GM21447 (cell line): ENCODE measurements around the gene PCGF6.
"Not testable (repeated sequence)": the region's sequence is repeated elsewhere in the genome, so short reads cannot be mapped to it uniquely, and the experiment has no call there.

Source experiments
- ATAC-seq: cut with Tn5 transposase; IDR thresholded peaks from one replicate; pipeline ENCODE4 v1.9.1; 2021; ENCODE audit not compliant: unreplicated experiment

PCGF6 gene, protein sequence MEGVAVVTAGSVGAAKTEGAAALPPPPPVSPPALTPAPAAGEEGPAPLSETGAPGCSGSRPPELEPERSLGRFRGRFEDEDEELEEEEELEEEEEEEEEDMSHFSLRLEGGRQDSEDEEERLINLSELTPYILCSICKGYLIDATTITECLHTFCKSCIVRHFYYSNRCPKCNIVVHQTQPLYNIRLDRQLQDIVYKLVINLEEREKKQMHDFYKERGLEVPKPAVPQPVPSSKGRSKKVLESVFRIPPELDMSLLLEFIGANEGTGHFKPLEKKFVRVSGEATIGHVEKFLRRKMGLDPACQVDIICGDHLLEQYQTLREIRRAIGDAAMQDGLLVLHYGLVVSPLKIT

DNA sequence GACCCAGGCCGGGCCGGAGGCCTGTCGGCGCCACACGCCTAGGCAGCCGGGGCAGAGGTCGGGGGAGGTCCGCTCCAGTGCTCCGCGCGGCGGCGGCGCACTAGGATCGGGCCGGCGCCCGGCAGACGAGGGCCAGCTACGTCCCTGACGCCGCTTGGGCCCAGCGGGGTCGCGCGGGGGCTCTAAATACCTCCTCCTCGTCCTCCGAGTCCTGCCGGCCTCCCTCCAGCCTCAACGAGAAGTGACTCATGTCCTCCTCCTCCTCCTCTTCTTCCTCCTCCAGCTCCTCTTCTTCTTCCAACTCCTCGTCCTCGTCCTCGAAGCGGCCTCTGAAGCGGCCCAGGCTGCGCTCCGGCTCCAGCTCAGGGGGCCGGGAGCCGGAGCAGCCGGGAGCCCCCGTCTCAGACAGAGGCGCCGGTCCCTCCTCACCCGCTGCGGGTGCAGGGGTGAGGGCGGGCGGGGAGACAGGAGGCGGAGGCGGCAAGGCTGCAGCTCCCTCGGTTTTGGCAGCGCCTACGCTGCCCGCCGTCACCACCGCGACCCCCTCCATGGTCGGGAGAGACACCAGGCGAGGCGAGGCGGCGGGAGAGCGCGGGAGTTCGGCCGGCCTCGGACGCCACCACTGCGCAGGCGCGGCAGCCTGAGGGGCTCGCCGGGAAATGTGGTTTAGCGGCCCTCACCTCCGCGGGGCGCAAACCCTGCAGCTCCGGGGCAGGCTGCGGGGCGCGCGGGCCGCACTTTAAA, at the start of gene PCGF6:
Gene PCGF6, minus strand, starts transcription at position 624 of the 744 bp plus-strand sequence. Its CDS starts 74 bp downstream, at position 550.
- peak; percentile 82 for ATAC-seq

DNA sequence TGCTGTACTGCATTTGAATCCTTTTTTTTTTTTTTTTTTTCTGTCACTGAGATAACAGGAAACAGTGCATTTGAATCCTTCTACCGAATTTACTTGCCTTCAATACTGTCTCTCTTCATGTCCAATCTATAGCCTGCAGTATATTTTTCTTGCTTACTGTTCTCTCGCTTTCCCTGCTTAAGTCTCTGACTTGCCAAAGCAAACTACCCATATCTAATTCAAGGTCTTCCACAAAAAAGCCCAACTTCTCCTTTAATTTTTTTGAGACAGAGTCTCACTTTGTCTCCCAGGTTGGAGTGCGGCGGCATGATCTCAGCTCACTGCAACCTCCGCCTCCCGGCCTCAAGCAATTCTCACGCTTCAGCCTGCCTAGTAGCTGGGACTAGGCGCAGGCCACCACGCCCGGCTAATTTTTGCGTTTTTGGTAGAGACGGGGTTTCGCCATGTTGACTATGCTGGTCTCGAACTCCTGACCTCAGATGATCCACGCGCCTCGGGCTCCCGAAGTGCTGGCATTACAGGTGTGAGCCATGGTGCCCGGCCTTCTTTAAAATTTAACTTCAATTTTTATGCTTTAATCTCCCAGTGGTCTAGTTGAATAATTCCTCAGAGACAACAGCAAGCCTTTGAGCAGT, 46.4 kb upstream of the PCGF6 start:
- no peak for ATAC-seq

DNA sequence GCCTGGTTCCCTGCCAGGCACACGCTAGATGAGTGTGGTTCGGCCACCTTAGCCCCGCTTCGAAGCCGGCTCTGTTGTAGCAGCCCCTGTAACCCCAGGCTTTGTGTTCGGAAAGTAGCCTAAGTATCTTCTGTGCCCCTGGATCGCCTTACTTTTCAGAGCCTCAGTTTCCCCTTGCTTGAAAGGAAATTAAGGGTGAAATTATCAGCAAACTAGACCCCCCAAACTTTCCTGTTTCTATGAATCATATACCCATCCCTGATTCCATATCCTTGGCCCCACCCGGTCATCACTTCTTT, 45.8 kb upstream of the PCGF6 start:
- ATAC-seq, result no peak

GRCh38 chr10:103396067-103396788, 45.3 kb upstream of the PCGF6 start, which contains the start of the genes ATP5MK and PDCD11:
ATP5MK (minus strand) TSS chr10:103396475; CDS start chr10:103392457, 4,018 bp downstream.
PDCD11 (plus strand) TSS chr10:103396626; CDS start chr10:103398427, 1,801 bp downstream.
- peak; percentile 99 for ATAC-seq

DNA sequence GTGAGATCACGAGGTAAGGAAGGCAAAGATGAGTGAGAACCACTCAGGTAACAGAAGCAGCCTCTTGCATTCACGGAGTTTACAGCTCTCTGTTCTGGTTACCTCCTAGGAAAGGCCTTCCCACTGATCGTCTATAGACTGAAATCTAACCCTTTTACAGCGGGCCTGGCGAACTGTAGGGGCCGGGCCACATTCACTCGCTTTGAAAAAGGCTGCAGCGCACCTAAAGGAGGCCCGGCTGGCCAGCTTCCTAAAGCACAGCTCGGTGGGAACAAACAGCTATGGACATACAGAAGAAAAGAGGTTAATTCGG, 44.8 kb upstream of the PCGF6 start:
- no peak for ATAC-seq

- no peak for ATAC-seq
These were observed 43.2 kb upstream of the PCGF6 start for GRCh38 chr10:103394180-103394579.

GRCh38 chr10:103382769-103383168, 31.8 kb upstream of the PCGF6 start:
- ATAC-seq, result no peak

DNA sequence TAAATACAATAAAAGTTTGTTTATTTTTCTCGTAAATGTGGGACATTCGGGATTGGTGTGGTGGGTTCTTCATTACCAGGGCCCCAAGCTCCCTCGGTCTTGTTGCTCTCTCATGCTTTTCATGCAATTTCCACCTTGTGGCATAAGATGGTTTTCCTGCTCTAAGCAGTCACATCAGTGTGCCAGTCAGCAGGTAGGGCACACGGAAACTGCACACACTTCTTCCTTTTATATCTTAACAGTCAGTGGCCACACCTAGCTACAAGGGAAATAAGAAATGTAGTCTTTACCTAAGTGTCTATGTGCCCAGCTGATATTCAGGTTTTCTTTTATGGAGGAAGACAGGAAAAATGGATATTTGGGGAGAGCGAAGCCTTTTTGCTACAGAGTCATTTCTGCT, 23.3 kb upstream of the PCGF6 start:
- no peak for ATAC-seq

- no peak for ATAC-seq
These were observed 22.6 kb upstream of the PCGF6 start for GRCh38 chr10:103373544-103373943.

DNA sequence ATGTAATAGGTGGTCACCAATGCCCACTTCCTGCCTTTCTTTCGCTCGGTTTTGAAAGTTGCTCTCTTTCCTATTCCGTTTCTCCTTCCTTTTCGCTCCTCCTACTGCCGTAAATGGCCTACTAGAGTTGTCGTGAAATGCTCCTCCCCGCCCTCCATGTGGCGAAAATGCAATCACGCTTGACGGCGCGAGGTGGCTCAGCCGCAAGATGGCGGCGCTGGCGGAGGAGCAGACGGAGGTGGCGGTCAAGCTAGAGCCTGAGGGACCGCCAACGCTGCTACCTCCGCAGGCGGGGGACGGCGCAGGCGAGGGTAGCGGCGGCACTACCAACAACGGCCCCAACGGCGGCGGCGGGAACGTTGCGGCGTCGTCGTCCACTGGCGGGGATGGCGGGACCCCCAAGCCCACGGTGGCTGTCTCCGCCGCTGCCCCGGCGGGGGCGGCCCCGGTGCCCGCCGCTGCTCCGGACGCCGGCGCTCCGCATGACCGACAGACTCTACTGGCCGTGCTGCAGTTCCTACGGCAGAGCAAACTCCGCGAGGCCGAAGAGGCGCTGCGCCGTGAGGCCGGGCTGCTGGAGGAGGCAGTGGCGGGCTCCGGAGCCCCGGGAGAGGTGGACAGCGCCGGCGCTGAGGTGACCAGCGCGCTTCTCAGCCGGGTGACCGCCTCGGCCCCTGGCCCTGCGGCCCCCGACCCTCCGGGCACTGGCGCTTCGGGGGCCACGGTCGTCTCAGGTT, 17.0 kb upstream of the PCGF6 start, which contains the start of gene TAF5:
Gene TAF5, plus strand, starts transcription at position 195 of the 737 bp plus-strand sequence. Its CDS starts 14 bp downstream, at position 209.
- ATAC-seq, result peak; percentile 51

DNA sequence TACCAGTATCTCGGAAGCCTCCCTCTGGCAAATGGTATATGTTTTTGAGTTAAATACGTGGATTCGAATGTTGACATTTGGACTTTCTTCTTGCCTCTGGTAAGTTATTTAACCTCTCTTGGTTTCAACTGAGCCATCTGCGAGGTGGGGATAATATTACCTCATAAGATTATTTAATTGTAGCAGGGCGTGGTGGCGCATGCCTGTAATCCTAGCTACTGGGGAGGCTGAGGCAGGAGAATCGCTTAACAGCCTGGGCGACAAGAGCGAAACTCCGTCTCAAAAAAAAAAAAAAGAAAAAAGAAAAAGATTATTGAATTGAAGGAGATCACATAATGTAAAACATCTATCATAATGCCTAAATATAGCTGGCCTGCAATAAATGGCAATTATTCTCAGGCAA, 16.4 kb upstream of the PCGF6 start:
- ATAC-seq, result no peak

- not testable (repeated sequence) for ATAC-seq
These were observed 9.9 kb upstream of the PCGF6 start for GRCh38 chr10:103360791-103361190.

GRCh38 chr10:103359493-103359892, 8.6 kb upstream of the PCGF6 start:
- not testable (repeated sequence) for ATAC-seq

- no peak for ATAC-seq
These were observed 5.1 kb upstream of the PCGF6 start for GRCh38 chr10:103355906-103356599.

GRCh38 chr10:103354567-103354966, 3.6 kb upstream of the PCGF6 start:
- not testable (repeated sequence) for ATAC-seq

DNA sequence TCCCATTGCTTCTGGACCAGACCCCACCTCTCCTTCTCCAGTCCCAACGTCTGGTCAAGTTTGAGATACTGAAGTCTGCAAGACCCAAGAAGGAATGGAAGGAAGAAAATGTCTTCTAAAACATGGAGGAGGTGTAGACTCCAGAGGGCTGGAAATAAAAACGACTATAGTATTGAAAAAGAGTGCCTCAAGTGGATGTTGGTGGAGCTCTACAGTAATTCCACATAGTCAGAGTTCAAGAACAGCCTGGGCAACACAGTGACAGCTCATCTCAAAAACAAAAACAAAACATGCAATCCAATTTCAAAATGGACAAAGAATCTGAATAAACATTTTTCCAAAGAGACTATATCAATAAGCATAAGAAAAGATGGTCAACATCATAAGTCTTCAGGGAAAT, 2.3 kb upstream of the PCGF6 start:
- ATAC-seq, result no peak

GRCh38 chr10:103350175-103350516, 794 bp downstream of the PCGF6 start:
- no peak for ATAC-seq

DNA sequence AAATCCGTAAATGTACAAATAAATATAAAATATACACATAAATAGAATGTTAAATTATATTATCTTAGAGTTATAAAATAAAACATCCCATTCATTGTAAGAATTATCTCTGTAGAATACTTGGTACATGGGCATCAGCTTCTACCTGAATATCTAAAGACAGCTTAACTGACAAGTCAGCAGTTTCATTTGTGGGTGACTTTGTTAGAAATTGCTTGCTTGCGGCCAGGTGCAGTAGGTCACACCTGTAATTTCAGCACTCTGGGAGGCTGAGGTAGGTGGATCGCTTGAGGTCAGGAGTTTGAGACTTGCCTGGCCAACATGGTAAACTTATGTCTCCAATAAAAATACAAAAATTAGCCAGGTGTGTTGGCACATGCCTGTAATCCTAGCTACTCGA, 14.6 kb downstream of the PCGF6 start:
- no peak for ATAC-seq

GRCh38 chr10:103334567-103334966, 16.4 kb downstream of the PCGF6 start:
- no peak for ATAC-seq

DNA sequence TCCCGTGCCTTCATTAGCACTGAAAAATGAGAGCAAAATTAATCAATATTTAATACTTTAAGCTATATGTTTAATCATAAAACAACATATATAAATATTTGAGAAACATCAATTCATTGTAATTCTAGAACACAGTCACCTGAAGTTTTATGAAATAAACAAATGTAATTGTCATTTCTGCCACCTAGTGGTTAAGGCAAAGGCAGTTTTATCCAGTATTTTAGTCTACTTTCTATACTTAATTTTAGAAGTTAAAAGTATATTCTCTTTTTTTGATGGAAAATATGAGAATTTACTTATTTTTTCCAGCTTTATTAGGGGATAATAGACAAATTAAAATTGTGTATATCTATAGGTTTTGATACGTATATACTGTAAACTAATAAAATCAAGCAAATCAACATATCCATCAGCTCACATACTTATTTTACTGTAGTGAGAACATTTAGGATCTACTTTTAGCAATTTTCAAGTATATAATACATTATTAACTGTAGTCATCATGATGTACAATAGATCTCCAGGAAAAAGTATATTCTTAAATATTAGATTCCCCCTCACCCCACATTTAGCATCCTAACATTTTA, 16.9 kb downstream of the PCGF6 start:
- no peak for ATAC-seq
